Activated CD4-positive, alpha-beta T cell treated with anti-CD3 and anti-CD28 coated beads, Interleukin-2, amount 10 ng/mL, durations not matched to agents 7 days and 5 days (primary cell): ENCODE results near the gene HMX3. TPM values are rescaled to one million over a fixed set of nuclear protein-coding genes. Genes with fewer than 3 reads are reported as not detected.

ENCODE experiments used
- CTCF ChIA-PET: fragments of 350-600 bp; sonication (Branson Sonifier 250); formaldehyde crosslinking; loops from one replicate; lab custom pipeline; 2021; ENCODE audit warnings: antibody characterized with exemption; lab: Charles Lee
- POLR2A ChIA-PET: fragments of 350-600 bp; sonication (Branson Sonifier 250); formaldehyde crosslinking; loops from one replicate; lab custom pipeline; 2021; ENCODE audit warnings: antibody characterized with exemption; lab: Charles Lee
- DNase-seq: peaks from one replicate; pipeline ENCODE4 v3.0.0-alpha.2; 2020
- H3K27ac Mint-ChIP-seq: one replicate; pipeline ENCODE4 v1.8.0; 2021; ENCODE audit warnings: mild to moderate bottlenecking, moderate library complexity, mixed read lengths
- H3K27me3 Mint-ChIP-seq: one replicate; pipeline ENCODE4 v1.8.0; 2021; ENCODE audit warnings: mixed read lengths
- H3K36me3 Mint-ChIP-seq: one replicate; pipeline ENCODE4 v1.8.0; 2021; ENCODE audit warnings: low read depth, mixed read lengths
- H3K4me1 Mint-ChIP-seq: one replicate; pipeline ENCODE4 v1.8.0; 2021; ENCODE audit warnings: mixed read lengths
- H3K4me3 Mint-ChIP-seq: one replicate; pipeline ENCODE4 v1.8.0; 2021; ENCODE audit warnings: mild to moderate bottlenecking, moderate library complexity, mixed read lengths
- H3K9me3 Mint-ChIP-seq: one replicate; pipeline ENCODE4 v1.8.0; 2021; ENCODE audit warnings: mixed read lengths
- total RNA-seq, 2 experiments: library from RNA; stranded (reverse); gene quantifications; one replicate each; pipeline ENCODE4 v1.2.3, GENCODE V29; 2021

The HMX3 gene
- total RNA-seq, 2 experiments from 2014 or later: not detected

GRCh38 chr10:123117644-123118417 is 17.9 kb upstream of the HMX3 start:
- no peak for DNase-seq
- no peak overlapping the region for H3K27ac Mint-ChIP-seq
- ChIA-PET CTCF (no interaction called here), POLR2A (no interaction called here)
- no peaks in the 10 kb centered on the region for H3K9me3 Mint-ChIP-seq
- no peaks in the 10 kb centered on the region for H3K36me3 Mint-ChIP-seq
- peaks cover 27% of the 10 kb centered on the region for H3K27me3 Mint-ChIP-seq
- H3K4me3 Mint-ChIP-seq: no peak overlapping the region
- no peaks in the 10 kb centered on the region for H3K4me1 Mint-ChIP-seq

- ChIA-PET CTCF (no interaction called here), POLR2A (no interaction called here)
- H3K27me3 Mint-ChIP-seq: peaks cover 28% of the 10 kb centered on the region
- H3K27ac Mint-ChIP-seq: no peak overlapping the region
- no peak overlapping the region for H3K4me3 Mint-ChIP-seq
- H3K9me3 Mint-ChIP-seq: no peaks in the 10 kb centered on the region
- H3K36me3 Mint-ChIP-seq: no peaks in the 10 kb centered on the region
- no peaks in the 10 kb centered on the region for H3K4me1 Mint-ChIP-seq
- no peak for DNase-seq
These were observed 16.7 kb upstream of the HMX3 start for GRCh38 chr10:123119081-123119480.

GRCh38 chr10:123126246-123126645 is 9.5 kb upstream of the HMX3 start:
- H3K27me3 Mint-ChIP-seq: peaks cover 40% of the 10 kb centered on the region
- ChIA-PET POLR2A (no interaction called here), CTCF (no interaction called here)
- no peaks in the 10 kb centered on the region for H3K9me3 Mint-ChIP-seq
- H3K36me3 Mint-ChIP-seq: no peaks in the 10 kb centered on the region
- H3K27ac Mint-ChIP-seq: no peak overlapping the region
- H3K4me3 Mint-ChIP-seq: no peak overlapping the region
- no peak for DNase-seq
- no peaks in the 10 kb centered on the region for H3K4me1 Mint-ChIP-seq

GRCh38 chr10:123129618-123130271 is 6.0 kb upstream of the HMX3 start:
- H3K4me1 Mint-ChIP-seq: peaks cover 19% of the 10 kb centered on the region

GRCh38 chr10:123132576-123133477 is 2.9 kb upstream of the HMX3 start:
- peaks cover 1% of the 10 kb centered on the region for H3K36me3 Mint-ChIP-seq
- H3K27ac Mint-ChIP-seq: peak overlapping the region; percentile 83
- CTCF ChIA-PET: interaction anchor here (1.1 to 1.5 kb wide), 4 partner anchors 13 to 117 kb away, joined by 3 to 10 read pairs (median 6); no protein-coding TSS in a partner anchor
- H3K4me1 Mint-ChIP-seq: peaks cover 25% of the 10 kb centered on the region
- DNase-seq: peak; percentile 89
- H3K9me3 Mint-ChIP-seq: peaks cover 1% of the 10 kb centered on the region
- peak overlapping the region; percentile 48 for H3K4me3 Mint-ChIP-seq
- POLR2A ChIA-PET: no interaction called here
- H3K27me3 Mint-ChIP-seq: peaks cover 72% of the 10 kb centered on the region

More at GRCh38 chr10:123129618-123130271, 6.0 kb upstream of the HMX3 start:
- DNase-seq: no peak
- peaks cover 1% of the 10 kb centered on the region for H3K9me3 Mint-ChIP-seq
- H3K4me3 Mint-ChIP-seq: no peak overlapping the region
- peaks cover 64% of the 10 kb centered on the region for H3K27me3 Mint-ChIP-seq
- POLR2A ChIA-PET: no interaction called here
- no peak overlapping the region for H3K27ac Mint-ChIP-seq
- H3K36me3 Mint-ChIP-seq: no peaks in the 10 kb centered on the region
- CTCF ChIA-PET: no interaction called here

GRCh38 chr10:123133541-123134342 is 2.0 kb upstream of the HMX3 start:
- ChIA-PET CTCF (interaction anchor here (0.6 to 1.5 kb wide), 8 partner anchors 11 to 116 kb away, joined by 3 to 10 read pairs (median 4); no protein-coding TSS in a partner anchor), POLR2A (no interaction called here)
- Mint-ChIP-seq H3K27ac (peak overlapping the region; percentile 82), H3K4me3 (peak overlapping the region; percentile 45), H3K36me3 (peaks cover 4% of the 10 kb centered on the region), H3K4me1 (peaks cover 26% of the 10 kb centered on the region), H3K27me3 (peaks cover 74% of the 10 kb centered on the region), H3K9me3 (peaks cover 1% of the 10 kb centered on the region)
- no peak for DNase-seq

- Mint-ChIP-seq H3K27me3 (peaks cover 76% of the 10 kb centered on the region), H3K9me3 (peaks cover 1% of the 10 kb centered on the region), H3K36me3 (peaks cover 4% of the 10 kb centered on the region), H3K27ac (peak overlapping the region; percentile 82), H3K4me1 (peaks cover 27% of the 10 kb centered on the region), H3K4me3 (peak overlapping the region; percentile 45)
- ChIA-PET POLR2A (no interaction called here), CTCF (interaction anchor here (0.6 to 1.1 kb wide), 4 partner anchors 10 to 70 kb away, joined by 3 to 5 read pairs (median 3); no protein-coding TSS in a partner anchor)
- no peak for DNase-seq
These were observed 1.3 kb upstream of the HMX3 start for GRCh38 chr10:123134343-123134914.

- H3K36me3 Mint-ChIP-seq: peaks cover 4% of the 10 kb centered on the region
- peaks cover 77% of the 10 kb centered on the region for H3K27me3 Mint-ChIP-seq
- ChIA-PET CTCF (interaction anchor here (1.1 kb wide), 2 partner anchors 10 to 11 kb away, joined by 3 to 5 read pairs; no protein-coding TSS in a partner anchor), POLR2A (no interaction called here)
- H3K27ac Mint-ChIP-seq: peak overlapping the region; percentile 82
- peaks cover 1% of the 10 kb centered on the region for H3K9me3 Mint-ChIP-seq
- H3K4me1 Mint-ChIP-seq: peaks cover 33% of the 10 kb centered on the region
- H3K4me3 Mint-ChIP-seq: peak overlapping the region; percentile 45
- DNase-seq: no peak
These were observed 805 bp upstream of the HMX3 start for GRCh38 chr10:123134915-123135414.

GRCh38 chr10:123136221-123136805 is 543 bp downstream of the HMX3 start:
- Mint-ChIP-seq H3K27ac (peak overlapping the region; percentile 6), H3K4me3 (no peak overlapping the region), H3K27me3 (peaks cover 79% of the 10 kb centered on the region), H3K36me3 (peaks cover 4% of the 10 kb centered on the region), H3K4me1 (peaks cover 39% of the 10 kb centered on the region), H3K9me3 (peaks cover 1% of the 10 kb centered on the region)
- CTCF ChIA-PET: interaction anchor here (3.3 kb wide), 1 partner anchor 13 kb away, joined by 11 read pairs; no protein-coding TSS in a partner anchor
- no peak for DNase-seq
- POLR2A ChIA-PET: no interaction called here

GRCh38 chr10:123136806-123137642 is 1.3 kb downstream of the HMX3 start:
- CTCF ChIA-PET: interaction anchor here (3.3 kb wide), 1 partner anchor 12 kb away, joined by 11 read pairs; no protein-coding TSS in a partner anchor
- peak overlapping the region; percentile 89 for H3K27ac Mint-ChIP-seq
- POLR2A ChIA-PET: no interaction called here
- peaks cover 1% of the 10 kb centered on the region for H3K9me3 Mint-ChIP-seq
- H3K4me1 Mint-ChIP-seq: peaks cover 39% of the 10 kb centered on the region
- no peak for DNase-seq
- peaks cover 79% of the 10 kb centered on the region for H3K27me3 Mint-ChIP-seq
- peaks cover 7% of the 10 kb centered on the region for H3K36me3 Mint-ChIP-seq
- peak overlapping the region; percentile 70 for H3K4me3 Mint-ChIP-seq
